ENCODE data around the gene CNDP1.

The CNDP1 gene

DNA sequence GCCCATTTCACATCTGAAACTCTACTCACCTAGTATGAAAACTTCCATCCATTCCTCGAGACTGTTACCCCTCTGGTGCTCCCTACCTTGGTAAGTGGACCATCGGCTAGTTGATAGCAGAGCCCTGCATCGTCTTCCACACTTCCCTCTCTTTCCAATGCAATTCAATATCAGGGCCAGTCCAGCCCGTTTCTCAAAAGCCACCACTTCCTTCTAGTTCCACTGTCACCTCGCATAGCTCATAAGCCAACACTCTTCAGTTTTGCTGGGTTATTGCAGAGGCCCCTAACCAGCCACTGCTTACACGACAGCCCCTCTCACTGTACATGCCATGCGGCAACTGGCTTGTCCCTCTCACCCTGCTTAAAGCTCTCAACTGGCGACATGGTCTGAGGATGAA is 53.1 kb downstream of the CNDP1 start:
- no peak for DNase-seq (ENCODE audit: low read depth)

DNA sequence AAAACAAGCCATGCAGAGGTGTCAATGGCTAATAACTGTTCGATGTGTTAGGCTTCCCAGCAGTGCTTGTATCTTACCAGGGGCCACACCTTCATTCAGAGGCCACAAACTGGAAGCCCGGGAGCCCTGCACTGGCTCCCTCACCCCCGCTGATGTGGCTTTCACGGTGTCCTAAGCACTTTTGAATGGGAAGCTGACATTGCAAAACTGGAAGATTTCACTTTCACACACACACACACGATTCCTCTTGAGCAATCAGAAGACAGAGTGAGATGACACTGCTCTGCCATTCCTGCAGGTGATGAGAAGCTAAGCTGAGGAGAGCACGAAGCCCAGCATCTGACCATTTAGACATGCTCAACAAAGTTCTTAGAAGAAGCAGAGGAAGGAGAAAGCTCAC is 54.7 kb downstream of the CNDP1 start:
- no peak for DNase-seq (ENCODE audit: low read depth)

DNA sequence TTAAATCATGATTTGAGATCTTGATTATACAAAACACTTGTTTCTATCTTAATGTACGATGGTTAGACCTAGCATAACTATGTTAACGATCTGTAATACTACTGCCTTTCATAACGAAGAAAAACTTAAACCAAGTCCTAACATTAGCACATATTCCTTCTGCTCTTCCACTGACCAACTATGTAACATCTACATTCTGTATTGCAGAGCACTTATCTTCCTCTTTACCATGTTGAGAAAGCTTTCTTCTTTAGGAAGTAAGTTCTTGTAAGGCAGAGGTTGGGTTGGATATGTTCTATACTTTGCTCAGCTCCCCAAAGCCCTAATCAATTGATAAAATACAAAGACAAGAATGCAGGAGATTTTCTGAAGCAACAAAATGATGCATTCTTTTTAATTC is 55.5 kb downstream of the CNDP1 start:
- DNase-seq (ENCODE audit: low read depth) = no peak

DNA sequence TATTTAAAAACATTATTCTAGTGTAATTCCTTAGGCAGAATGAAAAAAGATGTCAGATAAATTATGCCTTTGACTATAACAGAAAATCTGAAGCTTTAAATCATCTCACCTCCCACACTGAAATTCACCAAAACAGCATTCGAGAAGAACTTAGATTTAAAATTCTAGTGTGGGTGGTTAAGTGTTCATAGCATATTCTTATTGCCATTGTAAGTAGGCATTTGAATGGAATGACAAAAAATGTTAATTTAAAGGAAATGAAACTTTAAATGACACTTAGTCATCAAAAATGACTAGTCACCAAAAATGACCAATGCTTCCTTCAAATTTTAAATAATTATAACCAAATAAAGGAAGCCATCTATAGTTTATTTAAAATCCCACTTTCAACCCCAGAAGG is 56.4 kb downstream of the CNDP1 start:
- DNase-seq (ENCODE audit: low read depth) = no peak

DNA sequence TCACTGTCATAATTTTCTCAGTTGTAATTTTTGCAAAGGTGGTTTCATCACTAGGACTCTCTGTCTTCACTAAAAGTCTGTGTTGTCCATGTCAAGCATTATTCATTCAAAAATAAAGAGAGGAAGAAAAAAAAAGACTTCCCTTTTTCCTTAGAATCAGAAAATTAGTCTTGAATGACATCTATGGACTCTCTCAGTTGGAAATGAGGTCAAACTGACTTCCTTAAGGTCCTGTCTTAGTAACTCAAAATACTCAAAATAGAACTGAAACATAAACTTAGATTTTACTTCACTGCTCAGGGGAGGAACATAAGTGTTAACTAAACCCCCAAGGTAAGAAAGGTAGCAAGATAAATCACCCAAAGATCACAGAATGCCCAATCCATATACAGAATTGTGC is 61.1 kb downstream of the CNDP1 start:
- DNase-seq (ENCODE audit: low read depth) = no peak

DNA sequence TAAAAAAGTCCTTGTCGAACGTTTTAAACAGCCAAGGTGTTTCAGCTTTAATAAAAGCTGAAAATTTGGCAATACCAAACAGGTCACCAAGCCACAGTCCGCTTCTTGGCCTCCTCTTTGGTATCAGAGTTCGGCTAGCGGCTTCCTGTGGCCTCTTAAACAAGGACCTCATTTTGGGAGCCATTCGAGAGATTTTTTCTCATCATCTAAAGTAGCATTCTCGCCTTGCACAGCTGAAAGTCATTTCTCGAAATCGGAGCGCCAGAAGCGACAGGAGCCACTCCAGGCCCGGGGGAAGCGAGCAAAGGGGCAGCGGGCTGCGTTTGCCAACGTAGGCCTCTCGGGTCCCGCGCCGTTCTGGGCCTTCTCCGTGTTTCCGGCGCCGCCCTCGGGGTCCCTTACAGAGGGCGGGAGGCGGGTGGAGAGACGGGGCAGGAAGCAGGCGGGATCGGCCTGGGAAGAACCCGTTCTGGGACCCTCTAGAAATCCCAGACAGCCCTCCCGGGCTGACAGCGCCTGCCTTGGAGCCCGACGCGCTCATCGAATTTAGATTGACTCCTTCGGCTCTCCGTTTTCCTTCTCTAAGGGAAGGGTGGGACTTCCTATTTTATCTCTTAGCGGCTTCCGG is 62.8 kb downstream of the CNDP1 start:
- DNase-seq (ENCODE audit: low read depth) = peak; percentile 49

DNA sequence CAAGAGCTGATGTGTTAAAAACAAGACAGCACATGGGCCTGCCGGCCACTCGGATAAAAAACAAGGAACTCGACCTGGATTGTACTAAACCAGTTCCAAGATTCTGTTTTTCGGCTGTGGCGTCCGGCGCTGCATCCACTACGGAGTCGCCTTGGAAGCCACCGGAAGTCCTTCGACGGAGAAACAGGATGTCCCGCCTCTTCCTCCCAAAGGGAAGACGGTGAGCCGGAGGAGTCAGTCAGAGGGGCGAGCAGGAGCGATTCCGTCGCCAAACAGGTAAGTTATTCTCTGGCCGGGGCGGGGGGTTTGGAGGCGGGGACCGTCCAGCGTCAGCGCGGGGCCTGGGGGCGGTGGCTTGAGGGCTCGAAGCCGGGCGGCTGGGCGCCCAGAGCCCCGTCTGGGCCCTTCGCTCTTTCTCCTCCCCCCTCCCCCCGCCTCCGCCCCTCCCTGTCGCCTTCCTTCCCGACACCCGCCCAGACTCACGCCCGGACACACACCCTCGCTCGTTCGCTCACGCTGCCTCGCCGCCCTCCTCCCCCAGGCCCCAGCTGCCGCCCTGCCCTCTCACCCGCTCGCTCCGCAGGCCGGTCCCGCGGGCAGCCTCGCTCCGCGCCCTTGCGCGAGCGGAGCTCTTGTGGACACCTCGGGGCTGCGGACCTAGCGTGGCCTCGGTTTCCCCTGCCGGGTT is 63.5 kb downstream of the CNDP1 start, which contains the start of gene ZNF407:
Gene ZNF407 (plus strand): TSS at position 209 of the 688 bp plus-strand sequence. CDS start 33,150 bp downstream, outside the sequence.
- DNase-seq (ENCODE audit: low read depth) = peak; percentile 73

DNA sequence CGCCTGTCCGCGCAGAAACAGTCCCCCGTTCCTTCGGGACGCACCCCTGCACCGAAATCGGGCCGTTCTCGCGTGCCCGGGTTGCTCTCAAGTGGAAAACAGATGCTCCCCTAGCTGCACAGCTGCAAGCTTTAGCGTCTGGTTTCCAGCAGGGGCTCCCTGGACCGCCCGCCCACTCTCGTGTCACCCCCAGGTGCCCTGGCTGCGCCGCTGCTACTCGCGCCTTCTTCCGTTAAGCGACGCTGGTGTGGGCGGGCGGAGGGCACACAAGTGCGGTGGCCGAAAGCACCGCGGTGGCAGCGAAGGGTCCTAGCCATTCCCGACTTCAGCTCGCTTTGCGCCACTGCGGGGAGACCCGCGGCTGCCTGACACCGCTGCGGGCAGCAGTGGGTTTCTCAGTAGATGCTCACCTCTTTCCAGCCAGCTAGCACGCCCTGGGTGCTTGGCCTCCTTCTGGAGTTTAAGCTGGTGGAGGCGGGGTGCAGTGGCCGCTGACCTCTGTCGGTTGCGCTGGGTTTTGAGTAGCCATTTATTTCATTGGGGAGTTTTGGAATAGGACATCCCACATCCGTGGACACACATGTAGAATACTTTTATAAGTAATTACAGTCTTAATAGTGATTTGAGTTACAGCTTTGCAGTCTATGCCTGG is 64.2 kb downstream of the CNDP1 start:
- peak; percentile 54 for DNase-seq (ENCODE audit: low read depth)

DNA sequence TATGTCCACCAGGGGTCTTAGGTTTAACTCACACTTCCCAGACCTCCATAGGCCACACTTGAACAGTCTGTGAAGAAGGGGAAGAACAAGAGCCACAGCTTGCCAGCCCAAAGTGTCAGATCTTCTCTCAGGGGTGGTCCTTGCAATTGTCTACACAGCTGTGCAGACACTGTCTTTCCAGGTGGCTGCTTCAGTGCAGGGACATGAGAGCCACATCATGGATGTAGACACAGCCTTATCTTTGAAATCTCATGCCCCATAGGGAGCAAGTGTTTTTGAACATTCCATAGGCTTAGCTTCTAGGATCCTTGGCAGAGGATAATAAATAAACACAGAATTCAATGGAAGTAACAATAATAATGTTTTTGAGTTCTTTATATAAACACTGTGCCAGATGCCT is 70.1 kb downstream of the CNDP1 start:
- DNase-seq (ENCODE audit: low read depth) = no peak

DNA sequence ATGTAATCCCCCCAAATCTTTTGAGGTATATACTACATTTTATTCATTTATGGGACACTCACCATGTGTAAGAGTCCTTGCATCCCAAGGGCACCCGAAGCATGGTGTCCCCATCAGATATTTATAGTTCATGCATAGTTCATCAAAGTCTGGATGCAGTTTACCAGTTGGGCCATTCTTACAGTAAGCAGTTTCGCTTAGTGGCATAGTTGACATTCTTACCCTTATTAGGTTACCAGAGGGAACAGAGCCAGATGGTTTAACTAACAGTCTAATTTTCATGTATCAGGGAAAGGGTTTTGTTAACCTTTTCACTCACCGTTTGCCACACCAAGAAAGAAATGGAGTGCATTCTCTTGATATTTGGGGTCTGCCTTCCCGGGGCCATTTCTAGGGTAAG is 70.5 kb downstream of the CNDP1 start:
- no peak for DNase-seq (ENCODE audit: low read depth)

DNA sequence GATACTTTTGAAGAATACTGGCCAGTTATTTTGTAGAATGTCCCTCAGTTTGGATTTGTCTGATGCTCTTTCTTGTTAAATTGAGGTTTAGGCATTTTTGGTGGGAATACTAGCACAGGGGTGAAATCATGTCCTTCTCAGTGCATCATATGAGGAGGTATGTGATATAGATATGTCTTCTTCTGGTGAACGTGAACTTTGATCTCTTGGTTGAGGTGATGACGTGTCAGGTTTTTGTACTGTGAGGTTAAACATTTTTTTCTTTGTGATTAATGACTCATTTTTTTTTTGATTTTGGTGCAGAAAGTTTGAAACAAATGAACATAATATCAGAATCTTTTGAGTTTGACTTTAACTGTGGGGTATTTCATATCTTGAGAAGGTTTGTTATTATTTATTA is 74.4 kb downstream of the CNDP1 start:
- DNase-seq (ENCODE audit: low read depth) = no peak

DNA sequence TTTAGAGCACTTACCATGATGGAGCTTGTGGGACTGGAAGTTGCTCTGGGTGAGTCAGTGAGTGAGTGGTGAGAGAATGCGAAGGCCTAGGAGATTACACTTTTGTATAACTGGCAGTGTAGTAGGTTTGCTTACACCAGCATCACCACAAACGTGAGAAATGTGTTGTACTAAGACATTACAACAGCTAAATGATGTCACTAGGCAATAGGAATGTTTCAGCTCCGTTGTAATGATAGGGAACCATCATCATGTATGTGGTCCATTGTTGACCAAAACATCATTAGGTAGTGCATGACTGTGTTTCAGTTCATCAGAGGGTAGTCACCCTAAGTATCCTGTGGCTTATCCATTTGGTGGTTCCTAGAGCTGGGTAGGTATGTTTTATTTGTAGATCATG is 75.2 kb downstream of the CNDP1 start:
- DNase-seq (ENCODE audit: low read depth) = no peak

DNA sequence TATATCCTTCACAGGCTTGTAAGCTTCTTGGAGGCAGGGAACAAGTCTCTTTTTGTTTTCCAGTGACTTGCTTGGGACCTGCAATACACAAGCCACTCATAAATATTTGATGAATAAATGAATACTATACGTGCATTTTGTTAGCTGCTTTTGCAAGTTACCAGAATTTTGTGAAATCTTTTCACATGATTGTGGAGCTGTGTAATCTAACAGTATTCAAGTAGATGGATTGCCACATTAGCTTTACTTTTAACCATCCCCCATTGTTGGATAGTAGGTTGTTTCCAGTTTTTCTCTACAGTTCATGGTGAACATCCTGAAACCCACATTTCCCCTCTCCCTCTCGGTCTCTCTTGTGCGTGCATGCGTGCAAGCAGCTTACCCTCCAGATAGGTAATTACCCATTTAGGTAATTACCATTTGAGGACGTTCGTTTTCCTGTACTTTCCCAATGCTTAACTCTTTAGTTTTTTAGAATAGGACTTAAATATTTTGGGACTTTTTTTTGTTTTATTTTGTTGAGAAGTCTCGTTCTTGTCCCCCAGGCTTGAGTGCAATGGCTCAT is 75.8 kb downstream of the CNDP1 start:
- no peak for DNase-seq (ENCODE audit: low read depth)

DNA sequence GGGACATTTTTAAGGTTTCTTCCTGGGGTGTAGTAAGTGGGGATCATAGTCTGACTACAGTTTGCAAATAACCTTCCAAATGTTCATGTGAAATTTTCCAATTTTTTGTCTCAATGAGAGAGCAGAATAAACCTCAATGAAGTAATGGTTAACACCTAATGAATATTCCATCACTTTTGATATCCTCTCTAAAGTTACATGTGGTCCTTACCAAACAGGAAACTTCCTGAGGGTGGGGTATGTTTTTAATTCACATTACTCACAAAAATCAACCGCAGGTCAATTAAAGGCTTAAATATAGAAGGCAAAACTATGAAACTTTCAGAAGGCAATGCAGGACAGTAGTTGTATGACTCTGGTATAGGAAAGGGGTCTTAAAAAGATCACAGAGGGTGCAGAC is 76.6 kb downstream of the CNDP1 start:
- DNase-seq (ENCODE audit: low read depth) = no peak

DNA sequence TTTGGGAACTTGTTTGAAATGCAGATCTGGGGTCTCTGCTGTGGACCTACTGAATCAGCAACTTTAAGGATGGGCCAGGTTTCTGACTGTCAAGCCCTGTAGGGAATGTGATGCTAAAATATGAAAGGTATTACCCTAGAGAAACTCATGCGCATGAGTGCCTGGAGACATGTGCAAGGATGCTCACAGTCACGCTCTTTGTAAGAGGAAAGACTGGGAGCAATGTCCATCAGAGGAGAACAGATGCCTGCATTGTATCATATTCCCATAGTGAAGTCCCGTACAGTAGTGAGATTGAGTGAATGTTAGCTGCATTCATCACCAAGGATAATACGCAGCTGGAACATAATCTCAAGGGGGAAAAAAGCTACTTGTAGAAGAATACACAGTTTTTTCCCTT is 77.5 kb downstream of the CNDP1 start:
- no peak for DNase-seq (ENCODE audit: low read depth)

DNA sequence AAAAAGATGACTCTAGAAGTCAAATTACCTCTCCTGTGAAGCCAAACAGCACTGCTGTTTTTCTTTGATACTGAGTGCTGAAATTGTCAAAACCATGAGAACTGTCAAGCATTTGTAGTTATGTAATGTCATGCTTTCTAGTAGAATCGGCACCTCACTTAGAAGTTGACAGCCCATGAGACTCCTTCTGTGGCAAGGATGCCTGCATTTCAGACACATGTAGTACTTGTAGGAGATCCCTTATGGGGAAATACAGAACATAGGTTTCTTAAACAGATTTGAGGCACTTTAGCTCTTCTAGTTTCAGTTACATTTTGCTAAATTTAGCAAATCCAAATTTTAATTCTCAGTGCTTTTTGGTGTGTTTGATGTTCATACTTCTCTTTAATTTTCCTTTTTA is 79.1 kb downstream of the CNDP1 start:
- no peak for DNase-seq (ENCODE audit: low read depth)

DNA sequence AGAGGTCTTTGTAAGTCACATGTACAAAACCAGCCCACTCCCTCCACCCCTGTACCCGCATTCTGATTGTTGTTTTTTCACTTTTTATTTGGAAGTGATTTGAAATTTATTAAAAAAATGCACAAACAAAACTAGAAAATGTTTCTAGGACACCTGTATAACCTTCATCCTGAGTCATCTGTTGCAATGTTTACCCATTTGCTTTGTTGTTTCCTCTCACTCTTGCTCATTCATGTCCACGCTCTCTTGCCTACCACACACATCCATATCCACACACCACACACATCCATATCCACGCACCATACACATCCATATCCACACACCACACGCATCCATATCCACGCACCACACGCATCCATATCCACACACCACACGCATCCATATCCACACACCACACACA is 82.2 kb downstream of the CNDP1 start:
- no peak for DNase-seq (ENCODE audit: low read depth)

DNA sequence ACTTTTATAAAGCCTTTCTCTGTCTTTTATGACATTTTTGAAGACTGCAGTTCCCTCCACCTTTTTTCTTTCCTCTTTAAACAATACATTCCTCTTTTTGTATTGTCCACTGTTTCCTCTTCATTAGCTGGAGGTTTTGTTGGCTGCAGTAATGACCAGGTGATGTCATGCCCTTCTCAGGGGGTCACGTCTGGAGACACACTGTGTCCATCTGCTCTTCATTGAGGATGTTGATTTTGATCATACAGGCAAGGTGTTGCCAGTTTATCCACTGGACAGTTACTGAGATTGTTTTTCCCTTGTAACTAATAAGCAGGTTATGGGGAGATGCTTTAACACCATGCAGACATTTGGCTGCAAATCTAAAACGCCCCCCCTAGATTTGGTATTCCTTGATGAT is 83.2 kb downstream of the CNDP1 start:
- DNase-seq (ENCODE audit: low read depth) = no peak

DNA sequence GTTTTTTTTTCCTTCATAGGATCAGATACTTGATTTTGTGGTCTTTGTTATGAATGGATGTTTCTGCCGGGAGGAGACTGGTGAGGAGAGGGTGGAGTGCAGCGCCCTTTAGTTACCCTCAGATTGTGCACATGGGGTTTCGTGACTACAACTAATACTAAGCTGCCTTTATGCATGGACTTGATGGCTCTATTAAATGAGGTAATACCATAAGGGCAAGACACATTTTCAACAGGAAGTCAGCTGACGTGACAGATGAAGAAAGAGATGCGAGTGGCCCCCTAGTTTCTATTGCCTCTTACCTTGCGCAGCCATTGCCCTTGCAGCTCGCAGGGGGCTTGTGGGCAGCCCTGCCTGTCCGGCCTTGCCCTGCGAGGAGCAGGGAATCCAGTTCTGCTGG is 87.8 kb downstream of the CNDP1 start:
- no peak for DNase-seq (ENCODE audit: low read depth)

DNA sequence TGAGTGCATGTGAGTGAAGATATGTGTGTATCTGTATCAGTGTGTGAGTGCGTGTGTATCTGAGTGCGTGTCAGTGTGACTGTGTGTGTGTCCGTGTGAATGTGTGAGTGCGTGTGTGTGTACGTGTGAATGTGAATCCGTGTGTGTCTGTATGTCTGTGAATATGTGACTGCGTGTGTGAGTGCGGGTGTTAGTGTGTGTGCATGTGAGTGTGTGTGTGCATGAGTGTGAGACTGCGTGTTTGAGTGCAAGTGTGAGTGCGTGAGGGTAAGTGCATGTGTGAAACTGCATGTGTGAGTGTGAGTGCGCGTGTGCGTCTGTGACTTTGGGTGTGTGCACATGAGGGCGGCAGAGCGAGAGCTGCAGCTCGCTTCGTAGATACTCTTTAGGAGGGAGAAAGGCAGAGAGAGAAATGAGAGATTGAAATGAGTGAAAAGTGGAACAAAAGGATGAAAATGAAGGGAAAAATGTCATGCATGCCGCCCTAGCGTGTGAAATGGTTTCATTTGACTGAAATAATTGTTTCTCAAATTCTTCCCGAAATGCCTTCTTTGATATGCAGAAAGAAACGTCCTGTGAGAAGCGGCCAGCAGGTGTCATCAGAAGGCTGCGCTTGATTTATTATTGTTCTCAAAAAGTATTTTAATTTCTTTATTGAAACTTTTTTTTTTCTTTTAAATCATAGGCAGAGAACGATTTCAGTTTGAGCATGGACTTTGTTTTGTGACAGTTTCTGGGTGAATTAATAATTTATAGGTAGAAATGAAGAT is 88.9 kb downstream of the CNDP1 start:
- no peak for DNase-seq (ENCODE audit: low read depth)

DNA sequence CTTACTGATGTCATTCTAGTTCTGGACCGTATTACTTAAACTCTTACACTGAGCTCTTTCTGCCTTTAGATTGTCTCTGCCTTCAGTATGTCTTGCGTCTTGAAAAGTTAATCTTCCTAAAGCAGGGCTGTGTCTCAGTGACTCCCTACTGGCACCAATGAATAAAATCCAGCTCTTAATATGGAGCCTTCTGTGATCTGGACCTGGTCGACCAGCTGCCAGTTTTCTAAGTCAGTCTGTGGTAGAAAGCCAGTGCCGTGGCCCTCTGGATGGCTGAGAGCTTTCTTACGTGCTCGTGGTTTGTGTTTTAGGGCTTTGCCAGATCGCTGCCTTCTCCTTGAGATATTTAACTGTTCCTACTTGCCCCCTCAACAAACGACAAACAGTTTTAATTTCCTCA is 90.2 kb downstream of the CNDP1 start:
- DNase-seq (ENCODE audit: low read depth) = no peak

DNA sequence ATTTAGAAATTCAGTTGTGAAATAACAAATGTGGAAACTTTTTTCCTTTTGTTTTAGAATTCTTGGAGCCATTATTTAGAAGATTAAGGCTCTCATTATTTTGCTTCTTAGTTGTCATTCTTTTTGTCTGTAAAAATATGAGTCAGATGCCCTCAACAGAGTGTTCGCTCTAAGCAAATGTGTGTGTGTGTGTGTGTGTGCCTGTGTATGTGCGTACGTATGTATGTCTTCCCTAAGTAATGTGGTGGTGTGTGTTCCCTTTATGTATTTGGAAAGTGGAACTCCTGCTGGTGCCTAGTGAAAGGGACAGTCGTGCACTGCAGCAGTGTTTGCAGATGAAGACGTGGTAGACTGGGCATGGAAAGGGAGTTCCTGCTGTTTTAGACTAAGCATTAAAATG is 90.9 kb downstream of the CNDP1 start:
- no peak for DNase-seq (ENCODE audit: low read depth)
